ENCODE measurements around the gene BEND7. TPM values are rescaled to one million over a fixed set of nuclear protein-coding genes. Genes with fewer than 3 reads are reported as not detected.

BEND7 gene
- total RNA-seq, 4 donors from 2014 or later: 9.7 to 22.2 (median 14.3) TPM

GRCh38 chr10:13496164-13496563 lies 32.6 kb downstream of the BEND7 start:
- DNase-seq (ENCODE audit: low spot score) (no peak), ATAC-seq (ENCODE audit: low FRiP score) (no peak)
- TF ChIP-seq CTCF (IDR thresholded peaks at IDR 0.05): no peak

- no peak for DNase-seq (ENCODE audit: low spot score)
- ATAC-seq (ENCODE audit: low FRiP score): no peak
- no peak for TF ChIP-seq CTCF (IDR thresholded peaks at IDR 0.05)
Measured at GRCh38 chr10:13492493-13493180, 36.2 kb downstream of the BEND7 start.

GRCh38 chr10:13491747-13492360 lies 37.0 kb downstream of the BEND7 start:
- no peak for TF ChIP-seq CTCF (IDR thresholded peaks at IDR 0.05)
- DNase-seq (ENCODE audit: low spot score): no peak
- ATAC-seq (ENCODE audit: low FRiP score): no peak

GRCh38 chr10:13490503-13490902 lies 38.3 kb downstream of the BEND7 start:
- DNase-seq (ENCODE audit: low spot score) (no peak), ATAC-seq (ENCODE audit: low FRiP score) (no peak)
- no peak for TF ChIP-seq CTCF (IDR thresholded peaks at IDR 0.05)

- ATAC-seq (ENCODE audit: low FRiP score) (no peak), DNase-seq (ENCODE audit: low spot score) (no peak)
- no peak for TF ChIP-seq CTCF (IDR thresholded peaks at IDR 0.05)
Measured at GRCh38 chr10:13489035-13489599, 39.7 kb downstream of the BEND7 start.

- ATAC-seq (ENCODE audit: low FRiP score) (no peak), DNase-seq (ENCODE audit: low spot score) (no peak)
- no peak for TF ChIP-seq CTCF (IDR thresholded peaks at IDR 0.05)
Measured at GRCh38 chr10:13485623-13486022, 43.2 kb downstream of the BEND7 start.

GRCh38 chr10:13483951-13484350 lies 44.9 kb downstream of the BEND7 start:
- DNase-seq (ENCODE audit: low spot score): no peak
- TF ChIP-seq CTCF (IDR thresholded peaks at IDR 0.05): no peak
- no peak for ATAC-seq (ENCODE audit: low FRiP score)

All from omental fat pad (tissue), 4 donors.